ENCODE measurements around the gene LGR4. TPM values are rescaled to one million over a fixed set of nuclear protein-coding genes. Genes with fewer than 3 reads are reported as not detected.

Gene LGR4
- polyA plus RNA-seq, 3 donors, result 110 to 153 (median 134) TPM

- DNase-seq, result no peak
Measured at GRCh38 chr11:27437829-27438594, 34.6 kb downstream of the LGR4 start.

GRCh38 chr11:27436916-27437315, 35.7 kb downstream of the LGR4 start:
- no peak for DNase-seq

GRCh38 chr11:27433742-27434141, 38.8 kb downstream of the LGR4 start:
- no peak for DNase-seq

GRCh38 chr11:27431808-27432207, 40.8 kb downstream of the LGR4 start:
- DNase-seq, result no peak

- no peak for DNase-seq
Measured at GRCh38 chr11:27429761-27430393, 42.7 kb downstream of the LGR4 start.

- DNase-seq, result no peak
Measured at GRCh38 chr11:27427183-27427980, 45.2 kb downstream of the LGR4 start.

- no peak for DNase-seq
Measured at GRCh38 chr11:27425814-27426213, 46.8 kb downstream of the LGR4 start.

GRCh38 chr11:27423125-27423524, 49.5 kb downstream of the LGR4 start:
- no peak for DNase-seq

GRCh38 chr11:27421819-27422494, 50.6 kb downstream of the LGR4 start:
- DNase-seq, result no peak

GRCh38 chr11:27420722-27421572, 51.6 kb downstream of the LGR4 start:
- no peak for DNase-seq

GRCh38 chr11:27420217-27420616, 52.4 kb downstream of the LGR4 start:
- DNase-seq, result no peak

- no peak for DNase-seq
Measured at GRCh38 chr11:27418356-27418755, 54.2 kb downstream of the LGR4 start.

- DNase-seq, result no peak
Measured at GRCh38 chr11:27416568-27417176, 55.9 kb downstream of the LGR4 start.

- no peak for DNase-seq
Measured at GRCh38 chr11:27414644-27415043, 57.9 kb downstream of the LGR4 start.

GRCh38 chr11:27413218-27413617, 59.4 kb downstream of the LGR4 start:
- DNase-seq, result no peak

- no peak for DNase-seq
Measured at GRCh38 chr11:27412192-27412691, 60.3 kb downstream of the LGR4 start.

- DNase-seq, result no peak
Measured at GRCh38 chr11:27411328-27411727, 61.3 kb downstream of the LGR4 start.

- DNase-seq, result no peak
Measured at GRCh38 chr11:27410272-27410671, 62.3 kb downstream of the LGR4 start.

GRCh38 chr11:27409742-27410141, 62.8 kb downstream of the LGR4 start:
- no peak for DNase-seq

GRCh38 chr11:27409049-27409448, 63.5 kb downstream of the LGR4 start:
- no peak for DNase-seq

Measured in renal pelvis (tissue), 4 donors.